Mammary epithelial cell (primary cell): Measurements from ENCODE around the gene FSTL1.

Experiments used
- EZH2 ChIP-seq: IDR thresholded peaks from 2 replicates; pipeline ENCODE4 v1.6.1; 2012; ENCODE audit warnings: low read length, inconsistent platforms, borderline replicate concordance
- TF ChIP-seq, protein P1 (sequence below), 2 donors: IDR thresholded peaks in 1 of 2; conservative IDR thresholded peaks in 1 of 2; 2 replicates each; pipeline ENCODE4 v1.5.1; 2011 to 2012; ENCODE audit warnings: inconsistent platforms in 2 of 2, low read length in 2 of 2, mild to moderate bottlenecking in 2 of 2, control low read depth in 1 of 2, low read depth in 1 of 2; ENCODE audit not compliant: insufficient read depth in 1 of 2; ENCODE audit errors: extremely low read depth in 1 of 2

DNA sequence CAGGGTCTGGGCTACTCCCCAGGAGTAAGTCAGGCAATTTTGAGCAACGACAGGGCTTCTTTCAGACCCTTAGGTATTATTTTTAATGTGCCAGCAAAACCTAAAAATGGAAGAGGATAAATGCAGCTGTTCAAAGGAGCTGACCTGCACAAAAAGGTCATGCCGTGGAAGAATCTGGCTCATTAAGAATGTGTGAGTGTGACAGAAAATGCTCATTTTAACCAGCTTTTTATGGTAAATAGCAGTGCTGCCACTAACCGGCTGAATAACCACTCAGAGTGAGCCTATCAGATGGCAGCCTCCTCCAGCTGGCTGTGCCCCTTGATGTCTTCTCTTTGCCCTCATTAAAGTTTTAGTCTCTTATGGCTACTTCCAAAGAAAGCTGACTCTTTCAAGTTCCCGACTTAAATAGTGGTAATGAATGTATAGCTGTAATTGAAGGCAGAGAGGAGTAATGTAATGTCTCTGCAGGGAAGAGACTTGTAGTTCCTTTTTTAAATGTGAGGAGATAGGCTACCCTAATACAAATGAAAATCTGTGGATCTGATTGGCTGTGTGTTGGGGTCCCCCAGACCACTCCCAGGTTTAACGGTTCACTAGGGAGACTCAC is 9.5 kb upstream of the FSTL1 start:
- no peak for TF ChIP-seq EZH2
- TF ChIP-seq, protein P1, sequence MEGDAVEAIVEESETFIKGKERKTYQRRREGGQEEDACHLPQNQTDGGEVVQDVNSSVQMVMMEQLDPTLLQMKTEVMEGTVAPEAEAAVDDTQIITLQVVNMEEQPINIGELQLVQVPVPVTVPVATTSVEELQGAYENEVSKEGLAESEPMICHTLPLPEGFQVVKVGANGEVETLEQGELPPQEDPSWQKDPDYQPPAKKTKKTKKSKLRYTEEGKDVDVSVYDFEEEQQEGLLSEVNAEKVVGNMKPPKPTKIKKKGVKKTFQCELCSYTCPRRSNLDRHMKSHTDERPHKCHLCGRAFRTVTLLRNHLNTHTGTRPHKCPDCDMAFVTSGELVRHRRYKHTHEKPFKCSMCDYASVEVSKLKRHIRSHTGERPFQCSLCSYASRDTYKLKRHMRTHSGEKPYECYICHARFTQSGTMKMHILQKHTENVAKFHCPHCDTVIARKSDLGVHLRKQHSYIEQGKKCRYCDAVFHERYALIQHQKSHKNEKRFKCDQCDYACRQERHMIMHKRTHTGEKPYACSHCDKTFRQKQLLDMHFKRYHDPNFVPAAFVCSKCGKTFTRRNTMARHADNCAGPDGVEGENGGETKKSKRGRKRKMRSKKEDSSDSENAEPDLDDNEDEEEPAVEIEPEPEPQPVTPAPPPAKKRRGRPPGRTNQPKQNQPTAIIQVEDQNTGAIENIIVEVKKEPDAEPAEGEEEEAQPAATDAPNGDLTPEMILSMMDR (conservative IDR thresholded peaks at IDR 0.05 in 1 of 2, IDR thresholded peaks at IDR 0.05 in 1 of 2; ENCODE audit: extremely low read depth in 1 of 2, insufficient read depth in 1 of 2, low read depth in 1 of 2, low read length in 2 of 2) = no peak
